ENCODE results near the gene TCF19. TPM values are rescaled to one million over a fixed set of nuclear protein-coding genes. Genes with fewer than 3 reads are reported as not detected.

The TCF19 gene
- total and polyA plus RNA-seq, 4 experiments from 2014 or later, result 6.2 to 9.9 (median 7.9) TPM

GRCh38 chr6:31129130-31129529 is 29.3 kb upstream of the TCF19 start:
- POLR2A ChIA-PET (ENCODE audit: partially characterized antibody), result interaction anchor here (1.4 kb wide), 1 partner anchor 42 kb away, joined by 3 read pairs; no protein-coding TSS in a partner anchor
- CTCF ChIA-PET (ENCODE audit: partially characterized antibody), result interaction anchor here (0.5 to 7.8 kb wide), 19 partner anchors 10 to 254 kb away, joined by 3 to 56 read pairs (median 5); partner anchors contain the start of genes C6orf15, CCHCR1, PSORS1C2 and TCF19
- H3K27ac ChIP-seq (ENCODE audit: low read depth, low read length), result no peak overlapping the region
- no peak overlapping the region for H3K4me3 ChIP-seq (ENCODE audit: low read length in 2 of 2)
- DNase-seq, result no peak
- no peaks in the 10 kb centered on the region for H3K9me3 ChIP-seq (ENCODE audit: control insufficient read depth in 1 of 2, low read length in 2 of 2)
- H3K27me3 ChIP-seq (ENCODE audit: insufficient read depth, low read length), result no peaks in the 10 kb centered on the region
- intact Hi-C loops (cut with micrococcal nuclease), result loop anchor here (2.0 kb wide), 1 partner anchor 64 kb away; no protein-coding TSS in a partner anchor
- no peak overlapping the region for H3K4me3 Mint-ChIP-seq
- peaks cover 0 to 1% (median 0%) of the 10 kb centered on the region in 8 donors for H3K9me3 Mint-ChIP-seq
- peaks cover 2 to 8% (median 7%) of the 10 kb centered on the region in 4 donors for H3K4me1 Mint-ChIP-seq
- no peaks in the 10 kb centered on the region for H3K36me3 ChIP-seq (ENCODE audit: insufficient read depth, low read length)
- H3K27ac Mint-ChIP-seq, result no peak overlapping the region
- H3K27me3 Mint-ChIP-seq, result peaks cover 3 to 6% of the 10 kb centered on the region in 2 donors
- H3K4me1 ChIP-seq (ENCODE audit: insufficient read depth, low read length), result peaks cover 3% of the 10 kb centered on the region
- no peaks in the 10 kb centered on the region for H3K36me3 Mint-ChIP-seq

GRCh38 chr6:31130751-31131150 is 27.6 kb upstream of the TCF19 start:
- Mint-ChIP-seq H3K27ac (no peak overlapping the region), H3K4me1 (peaks cover 2 to 8% (median 6%) of the 10 kb centered on the region in 4 donors), H3K36me3 (no peaks in the 10 kb centered on the region), H3K27me3 (peaks cover 3 to 6% of the 10 kb centered on the region in 2 donors), H3K4me3 (no peak overlapping the region), H3K9me3 (no peaks in the 10 kb centered on the region)
- Histone ChIP-seq H3K4me1 (ENCODE audit: insufficient read depth, low read length) (peaks cover 3% of the 10 kb centered on the region), H3K36me3 (ENCODE audit: insufficient read depth, low read length) (no peaks in the 10 kb centered on the region), H3K27me3 (ENCODE audit: insufficient read depth, low read length) (no peaks in the 10 kb centered on the region), H3K27ac (ENCODE audit: low read depth, low read length) (no peak overlapping the region), H3K9me3 (ENCODE audit: control insufficient read depth in 1 of 2, low read length in 2 of 2) (no peaks in the 10 kb centered on the region), H3K4me3 (ENCODE audit: low read length in 2 of 2) (no peak overlapping the region)
- POLR2A ChIA-PET (ENCODE audit: partially characterized antibody), result interaction anchor here (0.9 kb wide), 1 partner anchor 66 kb away, joined by 3 read pairs; no protein-coding TSS in a partner anchor
- DNase-seq, result no peak
- intact Hi-C loops (cut with micrococcal nuclease), result no loop called here
- CTCF ChIA-PET (ENCODE audit: partially characterized antibody), result interaction anchor here (0.6 to 7.8 kb wide), 15 partner anchors 8 to 242 kb away, joined by 3 to 56 read pairs (median 6); partner anchors contain the start of genes PSORS1C1 and PSORS1C2

GRCh38 chr6:31131595-31131994 is 26.8 kb upstream of the TCF19 start:
- Mint-ChIP-seq H3K4me3 (no peak overlapping the region), H3K4me1 (peaks cover 2 to 8% (median 6%) of the 10 kb centered on the region in 4 donors), H3K36me3 (no peaks in the 10 kb centered on the region), H3K27ac (no peak overlapping the region), H3K27me3 (peaks cover 3 to 6% of the 10 kb centered on the region in 2 donors), H3K9me3 (no peaks in the 10 kb centered on the region)
- Histone ChIP-seq H3K9me3 (ENCODE audit: control insufficient read depth in 1 of 2, low read length in 2 of 2) (no peaks in the 10 kb centered on the region), H3K4me1 (ENCODE audit: insufficient read depth, low read length) (peaks cover 3% of the 10 kb centered on the region), H3K27ac (ENCODE audit: low read depth, low read length) (no peak overlapping the region), H3K4me3 (ENCODE audit: low read length in 2 of 2) (no peak overlapping the region), H3K36me3 (ENCODE audit: insufficient read depth, low read length) (no peaks in the 10 kb centered on the region), H3K27me3 (ENCODE audit: insufficient read depth, low read length) (no peaks in the 10 kb centered on the region)
- ChIA-PET CTCF (ENCODE audit: partially characterized antibody) (interaction anchor here (1.6 to 7.8 kb wide), 7 partner anchors 15 to 236 kb away, joined by 5 to 56 read pairs (median 16); partner anchors contain the start of gene PSORS1C1), POLR2A (ENCODE audit: partially characterized antibody) (no interaction called here)
- intact Hi-C loops (cut with micrococcal nuclease), result no loop called here
- DNase-seq, result no peak

- Histone ChIP-seq H3K36me3 (ENCODE audit: insufficient read depth, low read length) (no peaks in the 10 kb centered on the region), H3K9me3 (ENCODE audit: control insufficient read depth in 1 of 2, low read length in 2 of 2) (no peaks in the 10 kb centered on the region), H3K27ac (ENCODE audit: low read depth, low read length) (no peak overlapping the region), H3K27me3 (ENCODE audit: insufficient read depth, low read length) (no peaks in the 10 kb centered on the region), H3K4me3 (ENCODE audit: low read length in 2 of 2) (no peak overlapping the region), H3K4me1 (ENCODE audit: insufficient read depth, low read length) (peaks cover 7% of the 10 kb centered on the region)
- ChIA-PET CTCF (ENCODE audit: partially characterized antibody) (interaction anchor here (1.2 to 7.8 kb wide), 5 partner anchors 11 to 235 kb away, joined by 3 to 56 read pairs (median 16); no protein-coding TSS in a partner anchor), POLR2A (ENCODE audit: partially characterized antibody) (no interaction called here)
- Mint-ChIP-seq H3K27ac (no peak overlapping the region), H3K36me3 (no peaks in the 10 kb centered on the region), H3K4me3 (no peak overlapping the region), H3K9me3 (no peaks in the 10 kb centered on the region), H3K27me3 (peaks cover 3 to 7% of the 10 kb centered on the region in 2 donors), H3K4me1 (peaks cover 6 to 12% (median 9%) of the 10 kb centered on the region in 4 donors)
- intact Hi-C loops (cut with micrococcal nuclease), result no loop called here
- no peak for DNase-seq
Measured at GRCh38 chr6:31132806-31133205, 25.6 kb upstream of the TCF19 start.

GRCh38 chr6:31135710-31136109 is 22.7 kb upstream of the TCF19 start:
- POLR2A ChIA-PET (ENCODE audit: partially characterized antibody), result no interaction called here
- intact Hi-C loops (cut with micrococcal nuclease), result loop anchor here (2.0 to 5.0 kb wide), 2 partner anchors 239 to 252 kb away; no protein-coding TSS in a partner anchor

GRCh38 chr6:31138982-31139381 is 19.4 kb upstream of the TCF19 start, which contains the start of gene PSORS1C2:
Gene PSORS1C2, minus strand, starts transcription at chr6:31139066. Its CDS starts 40 bp downstream, at chr6:31139026.
- POLR2A ChIA-PET (ENCODE audit: partially characterized antibody), result interaction anchor here (0.7 to 3.4 kb wide), 3 partner anchors 58 to 228 kb away, joined by 3 to 19 read pairs (median 13); no protein-coding TSS in a partner anchor
- Mint-ChIP-seq H3K4me3 (peak within 1 kb of the TSS in 4 of 8 donors; percentile 22 to 86 (median 56)), H3K4me1 (peaks cover 3 to 11% (median 5%) of the 10 kb centered on the region in 4 donors), H3K27ac (peak within 1 kb of the TSS in 2 of 7 donors; percentile 32 to 63), H3K9me3 (no peaks in the 10 kb centered on the region), H3K36me3 (no peaks in the 10 kb centered on the region), H3K27me3 (peaks cover 0 to 2% of the 10 kb centered on the region in 2 donors)
- CTCF ChIA-PET (ENCODE audit: partially characterized antibody), result interaction anchor here (1.1 to 5.2 kb wide), 9 partner anchors 8 to 238 kb away, joined by 3 to 67 read pairs (median 10); no protein-coding TSS in a partner anchor
- H3K27me3 ChIP-seq (ENCODE audit: insufficient read depth, low read length), result no peaks in the 10 kb centered on the region
- intact Hi-C loops (cut with micrococcal nuclease), result loop anchor here (5.0 kb wide), 1 partner anchor 248 kb away; no protein-coding TSS in a partner anchor
- no peaks in the 10 kb centered on the region for H3K9me3 ChIP-seq (ENCODE audit: control insufficient read depth in 1 of 2, low read length in 2 of 2)
- no peak within 1 kb of the TSS for H3K27ac ChIP-seq (ENCODE audit: low read depth, low read length)
- H3K4me1 ChIP-seq (ENCODE audit: insufficient read depth, low read length), result peaks cover 5% of the 10 kb centered on the region
- DNase-seq, result no peak
- no peaks in the 10 kb centered on the region for H3K36me3 ChIP-seq (ENCODE audit: insufficient read depth, low read length)
- H3K4me3 ChIP-seq (ENCODE audit: low read length in 2 of 2), result no peak within 1 kb of the TSS

More at GRCh38 chr6:31135710-31136109, 22.7 kb upstream of the TCF19 start:
- Histone ChIP-seq H3K4me1 (ENCODE audit: insufficient read depth, low read length) (peaks cover 5% of the 10 kb centered on the region), H3K4me3 (ENCODE audit: low read length in 2 of 2) (no peak overlapping the region), H3K27me3 (ENCODE audit: insufficient read depth, low read length) (no peaks in the 10 kb centered on the region), H3K36me3 (ENCODE audit: insufficient read depth, low read length) (no peaks in the 10 kb centered on the region), H3K27ac (ENCODE audit: low read depth, low read length) (no peak overlapping the region), H3K9me3 (ENCODE audit: control insufficient read depth in 1 of 2, low read length in 2 of 2) (no peaks in the 10 kb centered on the region)
- Mint-ChIP-seq H3K4me3 (no peak overlapping the region), H3K27me3 (peaks cover 0 to 2% of the 10 kb centered on the region in 2 donors), H3K36me3 (no peaks in the 10 kb centered on the region), H3K27ac (no peak overlapping the region), H3K4me1 (peaks cover 3 to 11% (median 5%) of the 10 kb centered on the region in 4 donors), H3K9me3 (no peaks in the 10 kb centered on the region)
- CTCF ChIA-PET (ENCODE audit: partially characterized antibody), result interaction anchor here (0.7 to 5.2 kb wide), 5 partner anchors 8 to 231 kb away, joined by 3 to 67 read pairs (median 5); no protein-coding TSS in a partner anchor
- DNase-seq, result no peak

GRCh38 chr6:31139599-31139998 is 18.8 kb upstream of the TCF19 start:
- Mint-ChIP-seq H3K9me3 (no peaks in the 10 kb centered on the region), H3K27ac (peak overlapping the region in 2 of 7 donors; percentile 32 to 63), H3K4me3 (no peak overlapping the region), H3K4me1 (peaks cover 3 to 11% (median 5%) of the 10 kb centered on the region in 4 donors), H3K27me3 (peaks cover 0 to 2% of the 10 kb centered on the region in 2 donors), H3K36me3 (peaks cover 0 to 5% of the 10 kb centered on the region in 2 donors)
- H3K36me3 ChIP-seq (ENCODE audit: insufficient read depth, low read length), result no peaks in the 10 kb centered on the region
- no peaks in the 10 kb centered on the region for H3K9me3 ChIP-seq (ENCODE audit: control insufficient read depth in 1 of 2, low read length in 2 of 2)
- H3K27ac ChIP-seq (ENCODE audit: low read depth, low read length), result no peak overlapping the region
- DNase-seq, result no peak
- H3K4me1 ChIP-seq (ENCODE audit: insufficient read depth, low read length), result peaks cover 5% of the 10 kb centered on the region
- H3K27me3 ChIP-seq (ENCODE audit: insufficient read depth, low read length), result no peaks in the 10 kb centered on the region
- intact Hi-C loops (cut with micrococcal nuclease), result loop anchor here (5.0 kb wide), 1 partner anchor 248 kb away; no protein-coding TSS in a partner anchor
- H3K4me3 ChIP-seq (ENCODE audit: low read length in 2 of 2), result no peak overlapping the region
- ChIA-PET CTCF (ENCODE audit: partially characterized antibody) (interaction anchor here (1.2 to 5.2 kb wide), 6 partner anchors 10 to 227 kb away, joined by 3 to 67 read pairs (median 8); no protein-coding TSS in a partner anchor), POLR2A (ENCODE audit: partially characterized antibody) (interaction anchor here (3.2 to 3.4 kb wide), 2 partner anchors 58 to 227 kb away, joined by 13 to 19 read pairs; no protein-coding TSS in a partner anchor)

Measured in CD4-positive, alpha-beta memory T cell (primary cell).